ENCODE measurements around the gene ZMYND8.

DNA sequence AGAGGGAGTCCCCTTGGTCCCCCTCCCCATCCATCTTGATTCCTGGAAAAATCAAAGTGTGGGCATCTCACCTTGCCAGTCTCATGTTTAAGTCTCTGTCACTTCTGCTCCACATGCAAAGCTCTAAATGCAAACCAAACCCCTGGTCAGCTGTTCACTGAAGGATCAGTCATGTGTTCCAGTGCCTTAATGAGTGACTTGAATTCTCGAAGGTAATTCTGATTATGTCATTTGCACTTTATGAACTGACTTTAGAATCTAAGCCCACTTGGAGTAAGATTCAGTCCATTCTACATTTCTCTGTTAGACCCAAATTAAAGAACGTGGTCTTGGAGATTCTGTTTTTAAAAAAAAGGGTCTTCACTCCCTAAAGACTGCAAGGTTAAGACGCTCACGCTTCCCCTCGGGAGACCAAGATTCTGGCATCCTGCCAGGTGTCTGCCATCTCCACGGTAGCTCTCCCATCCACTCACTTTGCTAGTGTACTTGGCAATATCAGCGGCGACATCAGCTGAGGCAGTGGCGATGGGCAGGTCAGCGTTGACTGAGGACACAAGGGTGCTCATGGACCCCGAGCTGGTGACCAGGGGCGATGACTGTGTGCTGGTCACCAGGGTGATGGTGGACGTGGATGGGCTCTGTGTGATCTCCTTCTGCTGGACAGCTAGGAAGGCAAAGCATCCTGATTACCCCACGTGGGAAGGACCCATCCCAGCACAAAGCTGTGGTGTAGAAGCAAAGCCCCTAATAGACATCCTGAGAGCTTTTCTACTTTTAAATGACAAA lies 120.5 kb downstream of the ZMYND8 start:
- no peak for TF ChIP-seq SMC3 (conservative IDR thresholded peaks at IDR 0.05; ENCODE audit: poor library complexity)
- TF ChIP-seq, protein P1, sequence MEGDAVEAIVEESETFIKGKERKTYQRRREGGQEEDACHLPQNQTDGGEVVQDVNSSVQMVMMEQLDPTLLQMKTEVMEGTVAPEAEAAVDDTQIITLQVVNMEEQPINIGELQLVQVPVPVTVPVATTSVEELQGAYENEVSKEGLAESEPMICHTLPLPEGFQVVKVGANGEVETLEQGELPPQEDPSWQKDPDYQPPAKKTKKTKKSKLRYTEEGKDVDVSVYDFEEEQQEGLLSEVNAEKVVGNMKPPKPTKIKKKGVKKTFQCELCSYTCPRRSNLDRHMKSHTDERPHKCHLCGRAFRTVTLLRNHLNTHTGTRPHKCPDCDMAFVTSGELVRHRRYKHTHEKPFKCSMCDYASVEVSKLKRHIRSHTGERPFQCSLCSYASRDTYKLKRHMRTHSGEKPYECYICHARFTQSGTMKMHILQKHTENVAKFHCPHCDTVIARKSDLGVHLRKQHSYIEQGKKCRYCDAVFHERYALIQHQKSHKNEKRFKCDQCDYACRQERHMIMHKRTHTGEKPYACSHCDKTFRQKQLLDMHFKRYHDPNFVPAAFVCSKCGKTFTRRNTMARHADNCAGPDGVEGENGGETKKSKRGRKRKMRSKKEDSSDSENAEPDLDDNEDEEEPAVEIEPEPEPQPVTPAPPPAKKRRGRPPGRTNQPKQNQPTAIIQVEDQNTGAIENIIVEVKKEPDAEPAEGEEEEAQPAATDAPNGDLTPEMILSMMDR (IDR thresholded peaks at IDR 0.05; ENCODE audit: poor library complexity, severe bottlenecking), result no peak
- TF ChIP-seq EP300 (conservative IDR thresholded peaks at IDR 0.05; ENCODE audit: poor library complexity, severe bottlenecking), result no peak
